ENCODE data around the gene FOXA2.

DNA sequence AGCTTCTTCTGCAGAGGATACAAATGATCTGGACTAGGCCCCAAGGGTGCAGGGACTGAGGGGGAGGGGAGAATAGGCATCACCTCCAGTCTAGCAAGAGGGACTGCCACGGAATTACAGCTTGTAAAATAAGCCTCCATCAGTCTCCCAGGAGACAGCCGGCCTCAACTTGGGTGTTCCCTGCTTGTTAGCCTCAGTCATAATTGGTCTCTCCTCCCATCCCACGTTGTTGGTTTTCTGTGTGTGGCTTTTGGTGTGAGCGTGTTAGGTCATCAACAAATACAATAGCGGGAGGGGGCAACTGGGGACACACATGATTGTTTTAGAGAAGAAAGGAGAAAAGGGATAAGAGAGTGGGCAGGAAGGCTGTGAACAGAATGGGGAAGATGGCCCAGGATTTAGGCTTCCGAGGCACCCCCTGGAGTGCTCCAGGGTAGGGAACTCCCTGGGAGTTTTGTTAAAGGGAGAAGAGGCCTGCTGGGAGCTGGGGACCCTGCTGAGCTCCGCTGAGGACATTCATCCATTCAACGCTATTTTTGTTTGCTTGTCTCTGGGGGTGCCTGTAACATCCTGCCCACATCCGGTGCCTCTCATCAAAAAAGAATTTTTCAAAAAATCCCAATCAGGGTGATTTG lies 9.2 kb downstream of the FOXA2 start:
- TF ChIP-seq POLR2AphosphoS5 (IDR thresholded peaks at IDR 0.05; ENCODE audit: borderline replicate concordance, low read depth, low read length) (no peak), EZH2 (IDR thresholded peaks at IDR 0.05) (no peak)

All from SK-N-MC (cell line).